Epithelial cell of proximal tubule (primary cell): ENCODE data around the gene RUNX1. TPM values are rescaled to one million over a fixed set of nuclear protein-coding genes. Genes with fewer than 3 reads are reported as not detected.

Source experiments
- DNase-seq: peaks from one replicate; pipeline ENCODE4 v3.0.0-alpha.2; 2011; ENCODE audit warnings: low read depth
- H3K4me3 ChIP-seq: 2 replicates; pipeline ENCODE4 v1.5.1; 2011; ENCODE audit warnings: low read depth, mild to moderate bottlenecking, low read length
- CTCF ChIP-seq: conservative IDR thresholded peaks from 2 replicates; pipeline ENCODE4 v1.5.1; 2012; ENCODE audit warnings: low read depth, mild to moderate bottlenecking, low read length
- total RNA-seq: library from RNA; depleted of rRNA; stranded (reverse); fragments of >200 nt; gene quantifications from 2 replicates; pipeline ENCODE4 v1.2.3, GENCODE V29; 2015

RUNX1 gene
- total RNA-seq, 1 donor from 2014 or later = 11.3 TPM

GRCh38 chr21:34790834-34791233 lies 258.3 kb downstream of the RUNX1 start:
- no peak for TF ChIP-seq CTCF
- DNase-seq = no peak

GRCh38 chr21:34790341-34790740 lies 258.8 kb downstream of the RUNX1 start:
- no peak for DNase-seq
- H3K4me3 ChIP-seq = no peak overlapping the region
- no peak for TF ChIP-seq CTCF

More at GRCh38 chr21:34790834-34791233, 258.3 kb downstream of the RUNX1 start:
- H3K4me3 ChIP-seq = no peak overlapping the region

GRCh38 chr21:34788879-34789278 lies 260.2 kb downstream of the RUNX1 start:
- no peak overlapping the region for H3K4me3 ChIP-seq
- no peak for DNase-seq
- no peak for TF ChIP-seq CTCF

- DNase-seq = no peak
- TF ChIP-seq CTCF = no peak
- H3K4me3 ChIP-seq = no peak overlapping the region
Observed at GRCh38 chr21:34783815-34784214, 265.3 kb downstream of the RUNX1 start.

- H3K4me3 ChIP-seq = no peak overlapping the region
- no peak for DNase-seq
- no peak for TF ChIP-seq CTCF
Observed at GRCh38 chr21:34782506-34783360, 266.4 kb downstream of the RUNX1 start.

GRCh38 chr21:34781526-34781925 lies 267.6 kb downstream of the RUNX1 start:
- TF ChIP-seq CTCF = no peak
- DNase-seq = no peak

GRCh38 chr21:34779860-34780259 lies 269.2 kb downstream of the RUNX1 start:
- H3K4me3 ChIP-seq = no peak overlapping the region
- DNase-seq = no peak
- no peak for TF ChIP-seq CTCF

More at GRCh38 chr21:34781526-34781925, 267.6 kb downstream of the RUNX1 start:
- no peak overlapping the region for H3K4me3 ChIP-seq
